ENCODE results near the gene ULK1.

ULK1 gene

DNA sequence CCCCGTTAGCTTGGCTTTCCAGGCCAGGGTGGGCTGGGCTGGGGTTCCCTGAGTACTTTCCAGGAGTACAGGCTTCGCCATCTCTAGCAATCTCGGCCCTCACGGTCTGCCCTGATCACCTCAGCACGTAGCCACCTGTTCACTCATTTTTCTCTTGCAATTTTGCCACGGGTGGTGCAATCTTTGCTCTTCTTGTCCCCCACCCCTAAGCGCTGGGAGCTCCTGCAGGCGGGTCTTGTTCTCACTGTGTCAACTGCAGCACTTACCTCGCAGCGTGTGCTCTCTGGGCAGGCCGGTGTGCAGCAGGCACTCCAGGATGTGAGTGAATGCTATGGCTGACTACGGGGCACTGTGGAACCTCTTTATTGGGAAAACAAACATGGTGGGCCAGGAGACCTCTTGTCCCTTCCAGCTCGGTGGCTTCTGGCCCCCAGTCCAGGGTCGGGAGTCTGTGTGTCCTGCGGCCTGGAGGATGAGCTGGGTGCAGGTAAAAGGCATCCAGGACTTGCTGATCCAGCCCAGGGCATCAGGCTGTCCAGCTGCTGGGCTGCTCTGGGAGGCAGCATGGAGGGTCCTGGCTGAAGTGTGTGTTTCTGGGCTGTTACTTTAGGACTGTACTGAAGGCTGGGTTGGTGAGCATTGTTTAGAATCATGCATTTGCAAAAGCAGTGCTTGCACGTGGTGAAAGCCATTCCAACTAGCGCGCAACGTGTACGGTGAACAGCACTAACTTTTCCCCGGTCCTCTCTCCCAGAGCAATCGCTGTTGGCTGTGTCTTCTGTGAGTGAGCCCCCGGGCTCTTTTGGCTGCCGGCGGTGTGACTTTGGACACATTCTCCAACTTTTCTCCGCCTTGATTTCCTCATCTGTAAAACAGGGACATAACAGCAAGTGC is 1.5 kb upstream of the ULK1 start:
- no peak for DNase-seq (ENCODE audit: low spot score)

- DNase-seq (ENCODE audit: low spot score), result no peak
Measured at GRCh38 chr12:131893605-131894312, 663 bp upstream of the ULK1 start.

DNA sequence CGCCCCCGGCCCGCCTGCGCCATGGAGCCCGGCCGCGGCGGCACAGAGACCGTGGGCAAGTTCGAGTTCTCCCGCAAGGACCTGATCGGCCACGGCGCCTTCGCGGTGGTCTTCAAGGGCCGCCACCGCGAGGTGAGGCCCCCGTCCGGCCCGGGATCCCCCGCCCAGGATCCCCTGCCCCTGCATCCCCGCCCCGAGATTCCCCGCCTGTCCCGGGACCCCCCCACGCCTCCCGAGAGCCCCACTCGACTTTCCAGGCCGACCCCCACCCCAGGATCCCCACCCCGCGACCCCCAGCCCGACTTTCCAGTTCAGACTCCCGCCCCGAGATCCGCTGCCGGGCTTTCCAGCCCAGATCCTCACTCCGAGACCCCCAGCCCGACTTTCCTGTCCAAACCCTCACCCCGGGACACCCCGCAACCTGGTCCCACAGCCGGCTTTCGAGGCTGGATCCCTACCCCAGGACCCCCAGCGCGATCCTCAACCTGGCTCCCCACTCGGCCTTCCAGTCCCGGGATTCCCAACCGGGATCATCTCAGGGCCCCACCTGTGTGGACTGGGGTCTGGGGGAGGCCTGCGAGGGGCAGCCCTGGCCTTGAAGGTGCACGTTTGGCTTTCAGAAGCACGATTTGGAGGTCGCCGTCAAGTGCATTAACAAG is 688 bp downstream of the ULK1 start:
- no peak for DNase-seq (ENCODE audit: low spot score)

- no peak for DNase-seq (ENCODE audit: low spot score)
Measured at GRCh38 chr12:131895640-131896079, 1.2 kb downstream of the ULK1 start.

GRCh38 chr12:131896080-131896810 is 1.8 kb downstream of the ULK1 start:
- DNase-seq (ENCODE audit: low spot score), result peak; percentile 64

- DNase-seq (ENCODE audit: low spot score), result no peak
Measured at GRCh38 chr12:131896811-131897270, 2.4 kb downstream of the ULK1 start.

DNA sequence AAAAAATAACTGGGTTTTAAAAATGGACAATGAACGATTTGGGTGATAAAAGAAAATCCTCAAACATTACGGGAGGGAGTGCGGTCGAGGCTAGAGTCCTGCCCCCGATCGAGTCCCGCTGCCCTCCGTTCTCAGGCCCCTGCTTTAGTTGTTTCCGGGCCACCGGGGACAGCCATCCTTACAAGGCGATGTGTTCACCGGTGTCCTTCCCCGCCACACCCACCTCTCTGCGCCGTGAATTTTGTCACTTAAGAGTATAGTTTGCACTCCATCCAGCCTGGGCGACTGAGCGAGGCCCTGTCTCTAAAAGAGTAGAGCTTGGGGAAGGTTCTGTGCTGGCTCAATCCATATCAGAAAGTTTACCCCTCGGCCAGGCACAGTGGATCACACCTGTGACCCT is 2.9 kb downstream of the ULK1 start:
- no peak for DNase-seq (ENCODE audit: low spot score)

DNA sequence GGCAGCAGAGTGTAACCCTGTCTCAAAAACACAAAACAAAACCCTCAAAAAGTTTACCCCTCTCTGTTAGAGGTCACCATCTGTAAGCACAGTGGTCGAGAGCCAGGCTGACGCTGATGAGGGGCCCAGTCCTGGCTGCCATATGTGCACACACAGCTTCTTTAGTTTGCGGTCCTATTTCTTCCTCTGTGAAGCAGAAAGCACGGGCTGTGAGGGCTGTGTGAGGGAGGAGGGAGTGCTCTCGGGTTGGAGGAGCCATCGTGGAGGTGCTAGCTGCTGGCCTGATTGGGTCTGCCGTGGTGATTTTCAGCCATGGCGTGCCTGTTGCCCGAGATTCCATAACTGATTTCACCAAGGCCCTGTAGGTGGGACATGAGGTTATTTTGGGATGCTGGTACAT is 3.5 kb downstream of the ULK1 start:
- no peak for DNase-seq (ENCODE audit: low spot score)

- no peak for DNase-seq (ENCODE audit: low spot score)
Measured at GRCh38 chr12:131900397-131900796, 6.0 kb downstream of the ULK1 start.

DNA sequence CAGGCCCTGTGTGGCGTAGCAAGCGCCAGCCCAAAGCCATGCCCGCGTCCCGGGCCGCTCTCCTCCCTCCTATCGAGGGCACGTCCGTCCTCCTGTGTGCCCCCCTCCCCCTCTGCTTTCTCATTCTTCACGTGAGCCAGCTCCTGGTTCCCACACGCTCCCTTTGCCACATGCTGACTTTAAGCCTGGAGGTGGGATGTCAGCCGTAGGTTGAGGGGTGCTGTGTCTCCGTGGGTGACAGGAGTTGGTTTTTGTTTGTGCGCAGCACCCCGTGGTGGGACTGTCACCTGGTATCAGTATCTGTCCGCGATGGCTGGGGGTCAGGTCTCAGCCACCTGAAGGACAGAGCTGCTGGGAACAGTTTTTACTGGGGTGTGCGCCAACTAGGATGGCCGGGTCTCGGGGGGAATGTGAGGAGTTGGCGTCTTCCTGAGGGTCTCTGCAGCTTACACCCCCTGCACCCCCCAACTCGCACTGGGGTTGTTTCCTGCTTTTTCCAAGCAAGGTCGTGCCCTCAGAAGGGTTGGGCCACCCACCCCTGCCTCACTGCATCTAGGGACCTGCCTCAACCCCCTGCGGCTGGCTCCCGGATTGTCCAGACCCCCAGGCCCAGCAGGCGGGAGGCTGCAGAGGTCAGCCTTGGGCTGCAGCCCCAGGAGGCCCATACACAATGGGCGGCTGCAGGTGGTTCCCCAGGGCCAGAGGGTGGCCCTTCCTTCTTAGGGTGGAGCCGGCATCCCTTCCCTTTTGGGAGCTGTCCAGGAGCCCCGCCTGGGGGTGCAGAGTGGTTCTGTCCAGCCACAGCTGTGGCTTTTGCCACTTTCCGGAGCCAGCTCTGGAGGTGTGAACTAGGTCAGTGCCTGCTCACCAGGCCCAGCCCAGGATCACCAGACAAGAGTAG is 7.3 kb downstream of the ULK1 start:
- DNase-seq (ENCODE audit: low spot score), result no peak

GRCh38 chr12:131902332-131903241 is 8.2 kb downstream of the ULK1 start:
- DNase-seq (ENCODE audit: low spot score), result no peak

DNA sequence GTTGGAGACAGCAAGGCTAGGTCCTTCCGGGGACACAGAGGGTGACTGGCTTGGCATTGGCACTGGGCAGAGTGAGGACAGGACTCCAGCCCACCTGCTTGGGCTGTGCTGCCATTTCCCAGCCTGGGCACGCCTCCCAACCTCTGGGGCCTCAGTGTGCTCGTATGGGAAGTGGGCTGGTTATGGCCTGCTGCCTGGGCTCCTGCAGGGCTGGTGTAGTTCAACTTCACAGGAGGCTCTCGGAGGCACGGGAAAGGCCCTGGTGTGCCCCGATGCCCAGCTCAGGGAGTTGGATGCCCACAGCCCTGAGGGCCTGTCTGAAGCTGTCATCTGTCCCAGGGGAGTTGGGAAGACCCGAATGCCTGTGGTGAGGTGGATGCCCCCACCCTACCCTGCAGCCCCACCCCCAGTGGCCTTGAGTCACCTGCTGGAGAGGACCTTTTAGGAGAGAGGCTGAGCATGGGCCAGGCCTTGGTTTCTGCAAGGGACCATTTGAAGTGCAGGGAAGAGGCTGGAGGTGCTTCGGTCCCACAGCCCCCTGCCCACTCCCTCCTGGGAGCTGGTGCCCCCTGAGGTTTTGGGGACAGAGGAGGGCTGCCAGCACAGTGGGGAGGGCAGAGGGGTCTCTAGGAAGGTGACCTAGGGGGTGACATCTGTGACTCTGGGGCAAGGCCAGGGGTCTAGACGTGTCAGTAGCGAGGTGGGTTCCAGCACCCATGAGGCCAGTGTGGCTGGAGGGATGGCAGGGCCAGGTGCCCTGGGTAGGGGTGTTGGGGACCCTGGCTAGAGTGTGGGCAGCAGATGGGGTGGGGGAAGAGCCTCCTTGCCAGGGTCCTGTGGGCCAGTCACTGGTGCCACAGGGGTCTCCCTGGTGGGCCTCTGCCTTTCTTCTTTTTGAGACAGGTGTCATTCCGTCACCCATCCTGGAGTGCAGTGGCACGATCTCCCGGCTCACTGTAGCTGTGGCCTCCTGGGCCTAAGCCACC is 9.1 kb downstream of the ULK1 start:
- DNase-seq (ENCODE audit: low spot score), result no peak

GRCh38 chr12:131904346-131904745 is 9.9 kb downstream of the ULK1 start:
- DNase-seq (ENCODE audit: low spot score), result no peak

DNA sequence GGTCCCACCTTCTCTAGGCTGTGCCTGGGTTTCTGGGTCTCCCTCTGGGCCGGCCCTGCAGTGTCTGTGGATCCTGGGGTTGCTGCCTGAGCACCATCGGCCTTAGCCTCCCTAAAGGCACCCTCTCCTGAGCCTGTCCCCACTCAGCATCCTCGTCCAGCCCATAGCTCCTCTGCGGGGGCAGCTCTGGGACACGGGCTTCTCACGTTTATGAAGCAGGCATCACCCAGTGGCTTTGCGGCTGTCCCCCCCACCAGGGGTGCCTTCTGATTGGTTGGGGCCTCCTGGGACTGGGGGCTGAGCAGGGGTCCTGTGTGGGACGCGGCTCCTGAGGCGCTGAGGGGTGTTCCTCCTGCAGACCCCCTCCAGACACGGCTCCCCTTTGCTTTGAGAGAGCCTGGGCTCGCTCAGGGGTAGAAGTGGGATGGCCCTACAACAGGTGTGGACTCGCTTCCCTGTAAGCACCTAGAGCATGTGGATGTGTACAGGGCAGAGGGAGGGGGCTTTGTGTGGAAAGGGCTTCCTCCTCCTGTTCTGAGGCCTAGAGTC is 10.7 kb downstream of the ULK1 start:
- no peak for DNase-seq (ENCODE audit: low spot score)

DNA sequence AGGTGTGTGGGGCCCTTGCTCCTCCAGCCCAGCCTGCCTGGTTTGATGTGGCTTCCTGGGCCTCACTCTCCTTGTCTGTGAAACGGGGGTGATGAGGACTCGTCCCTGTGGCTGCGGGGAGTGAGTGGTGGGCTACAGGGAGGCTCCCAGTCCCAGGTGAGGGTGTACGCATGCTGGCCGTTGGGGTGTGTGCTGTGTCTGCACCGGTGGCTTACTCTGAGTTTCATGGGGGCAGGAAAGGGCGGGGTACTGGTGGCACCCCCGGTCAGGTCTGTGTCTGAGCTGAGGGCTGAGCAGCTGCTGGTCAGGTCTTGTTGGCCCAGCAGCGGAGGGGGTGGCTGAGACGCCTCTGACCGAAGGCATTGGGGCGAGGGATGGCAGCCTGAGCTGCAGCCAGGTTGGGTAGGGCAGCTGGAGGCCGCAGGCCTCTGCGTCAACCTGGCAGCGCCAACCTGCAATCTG is 11.2 kb downstream of the ULK1 start:
- DNase-seq (ENCODE audit: low spot score), result no peak

DNA sequence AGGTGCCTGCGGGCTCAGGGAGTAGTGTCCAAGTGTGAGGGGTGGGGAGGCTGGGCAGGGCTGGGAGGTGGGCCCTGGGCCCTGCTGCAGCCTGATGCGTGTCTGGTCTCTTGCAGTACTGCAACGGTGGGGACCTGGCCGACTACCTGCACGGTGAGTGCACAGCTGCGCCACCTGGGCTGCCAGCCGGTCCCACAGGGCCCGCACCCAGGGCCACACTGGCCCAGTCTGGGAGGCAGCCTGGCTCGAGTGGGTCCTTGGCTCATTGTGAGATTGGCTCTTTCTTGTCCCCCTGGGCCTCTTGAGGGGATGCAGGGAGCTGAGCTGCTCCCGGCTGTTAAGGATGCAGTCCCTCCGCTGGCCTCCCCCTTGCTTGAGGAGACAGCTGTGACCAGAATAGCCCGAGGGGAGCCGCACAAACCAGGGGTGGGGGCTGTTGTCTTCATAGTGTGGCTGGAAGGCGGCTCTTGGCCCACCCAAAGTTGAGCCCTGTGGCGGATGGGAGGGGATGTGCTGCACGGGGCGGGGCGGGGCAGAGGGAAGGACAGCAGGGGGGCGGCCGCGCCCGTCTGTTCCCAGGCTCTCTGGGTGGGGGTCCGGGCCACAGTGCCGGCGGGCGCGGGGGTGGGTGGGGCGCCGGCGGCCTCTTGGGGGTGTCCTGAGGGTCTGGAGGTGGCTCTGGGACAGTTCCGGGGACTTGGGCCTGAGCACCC is 13.1 kb downstream of the ULK1 start:
- DNase-seq (ENCODE audit: low spot score), result no peak
